ENCODE measurements around the gene SLC25A44. TPM values are rescaled to one million over a fixed set of nuclear protein-coding genes. Genes with fewer than 3 reads are reported as not detected.

SLC25A44 gene
- total RNA-seq, 2 experiments from 2014 or later: 11.6 to 13.0 TPM

DNA sequence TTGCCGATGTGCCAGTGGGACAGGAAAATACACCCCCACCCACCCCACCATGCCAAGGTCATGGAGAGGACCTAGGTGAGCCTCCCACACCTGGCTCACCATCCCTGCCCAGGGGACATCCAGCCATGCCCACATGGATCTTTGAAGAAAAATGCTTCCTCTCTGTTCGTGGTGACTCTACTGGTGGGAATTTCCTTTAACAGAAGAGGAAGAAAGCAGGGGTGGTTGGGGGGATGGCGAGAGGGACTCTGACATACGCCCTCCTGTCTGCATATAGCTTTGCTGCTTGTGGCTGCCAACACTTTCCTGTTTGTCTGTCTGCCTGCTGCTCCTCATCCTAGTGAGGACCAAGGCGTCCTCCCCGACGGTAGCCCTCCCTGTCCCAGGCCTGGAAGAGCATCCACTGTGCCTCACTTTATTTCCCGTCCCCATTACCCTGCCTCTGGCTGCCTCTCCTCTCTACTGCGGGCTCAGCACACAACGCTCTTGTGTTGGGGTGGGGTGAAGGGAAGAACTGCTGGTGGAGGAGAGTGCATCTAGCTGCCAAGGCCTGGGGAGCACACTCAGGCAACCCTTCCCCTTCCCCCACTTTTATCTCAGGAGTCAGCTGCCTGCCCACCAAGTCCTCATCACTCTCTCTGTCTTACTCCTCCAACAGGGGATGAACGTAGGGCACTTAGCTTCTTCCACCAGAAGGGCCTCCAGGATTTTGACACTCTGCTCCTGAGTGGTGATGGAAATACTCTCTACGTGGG, 38.0 kb upstream of the SLC25A44 start:
- POLR2A ChIA-PET: interaction anchor here (1.5 to 2.6 kb wide), 2 partner anchors 9 to 57 kb away, joined by 7 to 11 read pairs; partner anchors contain the start of gene PMF1
- no peak overlapping the region for H3K27ac ChIP-seq (ENCODE audit: low read depth in 1 of 2, low read length in 2 of 2)

DNA sequence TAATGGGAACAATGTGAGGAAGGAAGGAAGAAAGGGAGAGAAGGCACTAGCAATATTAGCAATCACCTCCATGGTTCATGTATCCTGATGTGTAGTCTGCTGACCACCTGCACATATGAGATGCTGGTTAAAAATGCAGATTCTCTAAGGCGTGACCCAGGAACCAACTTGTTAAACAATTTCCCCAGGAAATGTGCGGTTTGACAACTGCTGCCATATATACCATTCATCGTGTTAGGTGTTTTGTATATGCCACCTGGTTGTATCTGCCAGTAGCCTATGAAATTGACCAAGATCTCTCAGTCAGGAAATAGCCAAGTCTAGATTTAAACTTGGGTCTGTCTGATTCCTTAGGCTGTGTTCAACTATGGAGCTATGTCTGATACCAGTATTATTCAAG, 36.4 kb upstream of the SLC25A44 start:
- Histone ChIP-seq H3K4me1 (ENCODE audit: insufficient read depth, low read length) (peaks cover 51% of the 10 kb centered on the region), H3K36me3 (ENCODE audit: insufficient read depth, low read length) (no peaks in the 10 kb centered on the region), H3K9me3 (ENCODE audit: control insufficient read depth in 1 of 2, insufficient read depth in 1 of 2, low read length in 2 of 2) (no peaks in the 10 kb centered on the region), H3K27me3 (ENCODE audit: control insufficient read depth in 1 of 2, insufficient read depth in 2 of 2, low read length in 2 of 2) (no peaks in the 10 kb centered on the region), H3K4me3 (ENCODE audit: low read length) (no peak overlapping the region), H3K27ac (ENCODE audit: low read depth in 1 of 2, low read length in 2 of 2) (no peak overlapping the region)
- Mint-ChIP-seq H3K9me3 (no peaks in the 10 kb centered on the region), H3K4me3 (peak overlapping the region; percentile 62), H3K27ac (peak overlapping the region; percentile 54), H3K36me3 (ENCODE audit: low read depth) (no peaks in the 10 kb centered on the region), H3K27me3 (no peaks in the 10 kb centered on the region), H3K4me1 (ENCODE audit: low read depth) (peaks cover 73% of the 10 kb centered on the region)
- intact Hi-C loops (cut with DNase I, micrococcal nuclease): no loop called here
- ChIA-PET POLR2A (no interaction called here), CTCF (no interaction called here)
- peak in 2 of 14 experiments; percentile 42 to 57 for DNase-seq
- no peak for TF ChIP-seq CTCF (IDR thresholded peaks at IDR 0.05)
- ATAC-seq (ENCODE audit: poor library complexity): no peak

More for the DNA sequence above, 38.0 kb upstream of the SLC25A44 start:
- H3K27ac Mint-ChIP-seq: peak overlapping the region; percentile 78
- no peaks in the 10 kb centered on the region for H3K27me3 Mint-ChIP-seq
- intact Hi-C loops (cut with DNase I, micrococcal nuclease): no loop called here
- Histone ChIP-seq H3K4me3 (ENCODE audit: low read length) (no peak overlapping the region), H3K4me1 (ENCODE audit: insufficient read depth, low read length) (peaks cover 50% of the 10 kb centered on the region), H3K36me3 (ENCODE audit: insufficient read depth, low read length) (no peaks in the 10 kb centered on the region), H3K9me3 (ENCODE audit: control insufficient read depth in 1 of 2, insufficient read depth in 1 of 2, low read length in 2 of 2) (no peaks in the 10 kb centered on the region), H3K27me3 (ENCODE audit: control insufficient read depth in 1 of 2, insufficient read depth in 2 of 2, low read length in 2 of 2) (no peaks in the 10 kb centered on the region)
- H3K9me3 Mint-ChIP-seq: no peaks in the 10 kb centered on the region
- H3K4me1 Mint-ChIP-seq (ENCODE audit: low read depth): peaks cover 66% of the 10 kb centered on the region
- peak overlapping the region; percentile 79 for H3K4me3 Mint-ChIP-seq
- DNase-seq: peak in 1 of 14 experiments; percentile 63
- CTCF ChIA-PET: interaction anchor here (1.0 kb wide), 2 partner anchors 69 to 90 kb away, joined by 3 read pairs; no protein-coding TSS in a partner anchor
- H3K36me3 Mint-ChIP-seq (ENCODE audit: low read depth): no peaks in the 10 kb centered on the region
- no peak for ATAC-seq (ENCODE audit: poor library complexity)
- TF ChIP-seq CTCF (IDR thresholded peaks at IDR 0.05): no peak

DNA sequence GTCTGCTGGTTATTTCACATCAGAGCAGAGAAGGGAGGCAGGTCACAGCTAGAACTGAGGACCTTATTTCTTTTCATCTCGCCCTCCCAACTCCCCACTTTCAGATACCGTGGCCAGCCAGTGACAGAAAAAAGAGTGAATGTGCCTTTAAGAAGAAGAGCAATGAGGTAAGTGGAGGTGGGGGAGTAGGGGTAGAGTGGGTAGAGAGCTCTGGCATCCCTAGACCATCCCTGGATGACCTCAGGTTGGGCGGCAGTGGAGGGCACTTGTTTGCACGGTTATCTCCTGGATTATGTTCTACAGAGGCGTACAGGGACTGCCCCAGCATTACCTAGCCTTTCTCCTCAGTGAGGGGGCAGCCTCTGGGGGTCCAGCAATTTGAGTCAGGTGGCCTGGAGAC, 35.9 kb upstream of the SLC25A44 start:
- Histone ChIP-seq H3K27ac (ENCODE audit: low read depth in 1 of 2, low read length in 2 of 2) (no peak overlapping the region), H3K9me3 (ENCODE audit: control insufficient read depth in 1 of 2, insufficient read depth in 1 of 2, low read length in 2 of 2) (no peaks in the 10 kb centered on the region), H3K4me3 (ENCODE audit: low read length) (no peak overlapping the region), H3K36me3 (ENCODE audit: insufficient read depth, low read length) (no peaks in the 10 kb centered on the region), H3K27me3 (ENCODE audit: control insufficient read depth in 1 of 2, insufficient read depth in 2 of 2, low read length in 2 of 2) (no peaks in the 10 kb centered on the region), H3K4me1 (ENCODE audit: insufficient read depth, low read length) (peaks cover 51% of the 10 kb centered on the region)
- intact Hi-C loops (cut with DNase I, micrococcal nuclease): no loop called here
- H3K9me3 Mint-ChIP-seq: no peaks in the 10 kb centered on the region
- peak overlapping the region; percentile 54 for H3K27ac Mint-ChIP-seq
- CTCF ChIA-PET: no interaction called here
- no peak for TF ChIP-seq CTCF (IDR thresholded peaks at IDR 0.05)
- DNase-seq: peak in 1 of 14 experiments; percentile 34
- no peak overlapping the region for H3K4me3 Mint-ChIP-seq
- ATAC-seq (ENCODE audit: poor library complexity): no peak
- H3K36me3 Mint-ChIP-seq (ENCODE audit: low read depth): no peaks in the 10 kb centered on the region
- H3K27me3 Mint-ChIP-seq: no peaks in the 10 kb centered on the region
- H3K4me1 Mint-ChIP-seq (ENCODE audit: low read depth): peaks cover 73% of the 10 kb centered on the region
- POLR2A ChIA-PET: no interaction called here

All from CD4-positive, alpha-beta T cell (primary cell).